ENCODE data around the gene KANSL1.

DNA sequence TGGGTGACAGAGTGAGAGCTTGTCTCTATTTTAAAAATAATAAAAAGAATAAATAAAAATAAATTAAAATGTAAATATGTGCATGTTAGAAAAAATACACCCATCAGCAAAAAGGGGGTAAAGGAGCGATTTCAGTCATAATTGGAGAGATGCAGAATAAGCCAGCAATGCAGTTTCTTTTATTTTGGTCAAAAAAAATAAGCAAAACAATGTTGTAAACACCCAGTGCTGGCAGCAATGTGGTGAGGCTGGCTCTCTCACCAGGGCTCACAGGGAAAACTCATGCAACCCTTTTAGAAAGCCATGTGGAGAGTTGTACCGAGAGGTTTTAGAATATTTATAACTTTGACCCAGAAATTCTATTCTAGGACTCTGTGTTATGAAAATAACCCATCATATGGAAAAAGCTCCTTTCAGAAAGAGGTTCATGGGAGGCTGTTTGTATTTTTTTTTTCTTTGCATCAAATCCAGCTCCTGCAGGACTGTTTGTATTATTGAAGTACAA, 185.7 kb downstream of the KANSL1 start:
- TF ChIP-seq, protein P1, sequence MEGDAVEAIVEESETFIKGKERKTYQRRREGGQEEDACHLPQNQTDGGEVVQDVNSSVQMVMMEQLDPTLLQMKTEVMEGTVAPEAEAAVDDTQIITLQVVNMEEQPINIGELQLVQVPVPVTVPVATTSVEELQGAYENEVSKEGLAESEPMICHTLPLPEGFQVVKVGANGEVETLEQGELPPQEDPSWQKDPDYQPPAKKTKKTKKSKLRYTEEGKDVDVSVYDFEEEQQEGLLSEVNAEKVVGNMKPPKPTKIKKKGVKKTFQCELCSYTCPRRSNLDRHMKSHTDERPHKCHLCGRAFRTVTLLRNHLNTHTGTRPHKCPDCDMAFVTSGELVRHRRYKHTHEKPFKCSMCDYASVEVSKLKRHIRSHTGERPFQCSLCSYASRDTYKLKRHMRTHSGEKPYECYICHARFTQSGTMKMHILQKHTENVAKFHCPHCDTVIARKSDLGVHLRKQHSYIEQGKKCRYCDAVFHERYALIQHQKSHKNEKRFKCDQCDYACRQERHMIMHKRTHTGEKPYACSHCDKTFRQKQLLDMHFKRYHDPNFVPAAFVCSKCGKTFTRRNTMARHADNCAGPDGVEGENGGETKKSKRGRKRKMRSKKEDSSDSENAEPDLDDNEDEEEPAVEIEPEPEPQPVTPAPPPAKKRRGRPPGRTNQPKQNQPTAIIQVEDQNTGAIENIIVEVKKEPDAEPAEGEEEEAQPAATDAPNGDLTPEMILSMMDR (IDR thresholded peaks at IDR 0.05) = no peak
- TF ChIP-seq POLR2A (IDR thresholded peaks at IDR 0.05) = no peak
- no peak for TF ChIP-seq POLR2AphosphoS5 (IDR thresholded peaks at IDR 0.05; ENCODE audit: insufficient read depth in 1 of 2, low read depth in 1 of 2)

All from vagina (tissue), 2 donors.